GM12801 (cell line): Measurements from ENCODE around the gene FAM162A.

ENCODE experiments used
- TF ChIP-seq, protein P1 (sequence below): IDR thresholded peaks from one replicate; pipeline ENCODE4 v1.5.1; 2011; ENCODE audit warnings: control low read depth; ENCODE audit not compliant: insufficient read length; ENCODE audit errors: extremely low read depth

The FAM162A gene

DNA sequence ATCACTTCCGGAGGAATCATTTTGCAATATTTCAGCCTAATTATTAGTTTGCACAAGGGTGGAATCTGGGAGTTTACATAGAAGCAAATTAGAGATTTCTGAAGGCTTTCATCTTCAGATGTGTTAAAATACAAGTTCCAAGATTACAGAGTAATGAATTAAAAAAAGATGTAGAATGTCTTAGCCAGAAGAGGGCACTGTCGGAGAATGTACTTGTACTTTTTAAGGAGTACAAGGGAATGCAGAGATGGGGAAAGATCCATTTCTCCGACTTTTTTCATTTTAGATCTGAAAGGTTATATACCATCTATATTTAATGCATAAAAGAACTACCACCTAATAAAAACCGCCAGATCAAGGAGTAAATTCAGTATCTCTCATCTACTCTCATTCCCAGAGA, 75.0 kb downstream of the FAM162A start:
- TF ChIP-seq, protein P1, sequence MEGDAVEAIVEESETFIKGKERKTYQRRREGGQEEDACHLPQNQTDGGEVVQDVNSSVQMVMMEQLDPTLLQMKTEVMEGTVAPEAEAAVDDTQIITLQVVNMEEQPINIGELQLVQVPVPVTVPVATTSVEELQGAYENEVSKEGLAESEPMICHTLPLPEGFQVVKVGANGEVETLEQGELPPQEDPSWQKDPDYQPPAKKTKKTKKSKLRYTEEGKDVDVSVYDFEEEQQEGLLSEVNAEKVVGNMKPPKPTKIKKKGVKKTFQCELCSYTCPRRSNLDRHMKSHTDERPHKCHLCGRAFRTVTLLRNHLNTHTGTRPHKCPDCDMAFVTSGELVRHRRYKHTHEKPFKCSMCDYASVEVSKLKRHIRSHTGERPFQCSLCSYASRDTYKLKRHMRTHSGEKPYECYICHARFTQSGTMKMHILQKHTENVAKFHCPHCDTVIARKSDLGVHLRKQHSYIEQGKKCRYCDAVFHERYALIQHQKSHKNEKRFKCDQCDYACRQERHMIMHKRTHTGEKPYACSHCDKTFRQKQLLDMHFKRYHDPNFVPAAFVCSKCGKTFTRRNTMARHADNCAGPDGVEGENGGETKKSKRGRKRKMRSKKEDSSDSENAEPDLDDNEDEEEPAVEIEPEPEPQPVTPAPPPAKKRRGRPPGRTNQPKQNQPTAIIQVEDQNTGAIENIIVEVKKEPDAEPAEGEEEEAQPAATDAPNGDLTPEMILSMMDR: no peak

DNA sequence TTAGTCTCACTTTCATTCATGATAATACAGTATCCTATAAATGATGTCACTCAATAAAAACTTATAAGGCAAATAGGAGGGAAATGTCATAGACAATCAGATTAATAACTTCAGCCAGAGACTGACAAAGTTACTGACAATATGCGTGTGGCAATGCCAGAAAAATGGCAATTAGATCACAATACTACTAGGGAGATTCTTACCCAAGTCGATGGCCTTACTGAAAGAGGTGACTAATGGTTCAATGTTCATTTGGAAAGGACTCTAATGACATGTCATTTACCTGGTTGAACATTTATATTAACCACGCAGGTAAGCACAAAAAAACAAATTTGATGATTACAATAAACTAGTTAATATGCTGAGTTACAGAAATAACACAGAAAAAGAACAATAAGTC, 77.8 kb downstream of the FAM162A start:
- TF ChIP-seq, protein P1: no peak
